IgD-negative memory B cell (primary cell): ENCODE results near the gene MEOX2. TPM values are rescaled to one million over a fixed set of nuclear protein-coding genes. Genes with fewer than 3 reads are reported as not detected.

Experiments used
- H3K27ac Mint-ChIP-seq, 3 donors: one replicate each; pipeline ENCODE4 v1.8.0; 2020 to 2022; ENCODE audit warnings: mild to moderate bottlenecking in 3 of 3, mixed read lengths in 3 of 3, moderate library complexity in 1 of 3
- H3K27me3 Mint-ChIP-seq: one replicate; pipeline ENCODE4 v1.8.0; 2021; ENCODE audit warnings: mixed read lengths
- H3K36me3 Mint-ChIP-seq: one replicate; pipeline ENCODE4 v1.8.0; 2020; ENCODE audit warnings: mild to moderate bottlenecking, mixed read lengths
- H3K4me1 Mint-ChIP-seq, 3 donors: one replicate each; pipeline ENCODE4 v1.8.0; 2020 to 2022; ENCODE audit warnings: mixed read lengths in 3 of 3, mild to moderate bottlenecking in 1 of 3
- H3K4me3 Mint-ChIP-seq, 4 donors: one replicate each; pipeline ENCODE4 v1.8.0; 2020 to 2022; ENCODE audit warnings: mild to moderate bottlenecking in 4 of 4, mixed read lengths in 4 of 4, moderate library complexity in 3 of 4
- H3K9me3 Mint-ChIP-seq, 3 donors: one replicate each; pipeline ENCODE4 v1.8.0; 2020 to 2021; ENCODE audit warnings: mixed read lengths in 3 of 3, mild to moderate bottlenecking in 1 of 3
- polyA plus RNA-seq: library from polyadenylated mRNA; unstranded; fragments of 300-500 nt; fragmentation: Illumina TruSeq; gene quantifications from one replicate; pipeline ENCODE4 v1.2.3, GENCODE V29; 2021

Gene MEOX2
- polyA plus RNA-seq, 1 donor from 2014 or later: not detected

DNA sequence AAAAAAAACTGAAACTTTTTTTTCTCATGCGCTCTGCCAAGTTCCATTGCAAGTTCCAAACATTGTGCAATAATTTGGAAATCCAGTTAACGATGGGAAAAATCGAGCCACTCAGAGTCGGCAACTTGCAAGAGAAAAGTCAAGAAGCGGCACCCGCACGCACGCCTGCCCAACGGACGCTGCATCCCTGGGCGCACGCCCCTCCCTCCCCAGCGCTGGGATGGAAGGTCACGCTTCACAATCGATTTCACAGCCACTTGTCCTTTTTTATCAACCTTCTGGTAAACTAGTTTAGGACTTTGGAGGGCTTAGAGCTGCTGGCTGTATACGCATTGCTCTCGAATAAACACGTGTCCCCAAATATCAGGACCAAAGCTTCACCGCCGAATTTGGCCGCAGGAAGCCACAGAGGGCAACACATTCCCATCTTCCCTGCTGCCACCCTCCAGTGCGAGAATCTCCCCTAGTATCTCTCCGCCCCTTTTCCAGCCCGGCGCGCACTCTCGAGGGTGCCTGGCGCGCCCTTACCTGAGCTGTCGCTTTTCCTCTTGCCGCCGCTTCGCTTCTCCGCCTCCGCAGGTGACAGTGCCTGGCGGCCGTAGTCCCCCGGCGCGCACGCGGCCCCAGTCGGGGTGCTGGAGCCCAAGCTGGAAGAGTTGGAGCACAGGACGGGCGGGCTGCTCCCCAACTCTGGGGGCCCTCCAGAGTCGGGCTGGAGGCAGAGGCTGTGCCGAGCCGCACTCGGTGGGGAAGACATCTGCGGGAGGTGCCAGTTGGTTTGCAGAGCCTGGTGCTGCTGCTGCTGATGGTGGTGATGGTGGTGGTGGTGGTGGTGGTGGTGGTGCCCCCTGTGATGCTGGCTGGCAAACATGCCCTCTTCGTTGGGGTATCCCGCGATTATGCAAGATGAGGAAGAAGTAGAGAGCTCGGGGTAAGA lies 857 bp downstream of the MEOX2 start:
- Mint-ChIP-seq H3K4me3 (no peak overlapping the region), H3K36me3 (no peaks in the 10 kb centered on the region), H3K27me3 (peaks cover 22% of the 10 kb centered on the region), H3K4me1 (no peaks in the 10 kb centered on the region), H3K27ac (no peak overlapping the region), H3K9me3 (peaks cover 0 to 2% (median 0%) of the 10 kb centered on the region in 3 donors)

DNA sequence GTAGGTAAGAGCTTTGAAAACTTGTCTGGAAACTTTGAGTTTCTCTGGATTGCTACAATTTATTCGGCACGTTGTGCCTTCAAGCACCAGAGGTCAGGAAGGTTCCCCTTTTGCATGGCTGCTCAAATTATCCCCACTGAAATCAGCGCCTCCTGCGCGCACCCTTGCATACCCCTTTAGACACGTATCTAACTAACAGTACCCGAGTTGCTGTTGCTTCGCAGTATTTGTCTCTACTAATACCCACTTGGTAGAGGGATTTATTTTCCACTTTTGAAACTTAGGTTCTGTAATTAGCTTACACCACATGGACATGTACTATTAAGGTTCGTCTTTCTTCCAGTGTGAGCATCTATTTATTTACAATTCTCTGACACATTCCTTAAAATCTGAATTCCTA lies 1.6 kb downstream of the MEOX2 start:
- Mint-ChIP-seq H3K4me1 (no peaks in the 10 kb centered on the region), H3K9me3 (peaks cover 0 to 2% (median 0%) of the 10 kb centered on the region in 3 donors)

DNA sequence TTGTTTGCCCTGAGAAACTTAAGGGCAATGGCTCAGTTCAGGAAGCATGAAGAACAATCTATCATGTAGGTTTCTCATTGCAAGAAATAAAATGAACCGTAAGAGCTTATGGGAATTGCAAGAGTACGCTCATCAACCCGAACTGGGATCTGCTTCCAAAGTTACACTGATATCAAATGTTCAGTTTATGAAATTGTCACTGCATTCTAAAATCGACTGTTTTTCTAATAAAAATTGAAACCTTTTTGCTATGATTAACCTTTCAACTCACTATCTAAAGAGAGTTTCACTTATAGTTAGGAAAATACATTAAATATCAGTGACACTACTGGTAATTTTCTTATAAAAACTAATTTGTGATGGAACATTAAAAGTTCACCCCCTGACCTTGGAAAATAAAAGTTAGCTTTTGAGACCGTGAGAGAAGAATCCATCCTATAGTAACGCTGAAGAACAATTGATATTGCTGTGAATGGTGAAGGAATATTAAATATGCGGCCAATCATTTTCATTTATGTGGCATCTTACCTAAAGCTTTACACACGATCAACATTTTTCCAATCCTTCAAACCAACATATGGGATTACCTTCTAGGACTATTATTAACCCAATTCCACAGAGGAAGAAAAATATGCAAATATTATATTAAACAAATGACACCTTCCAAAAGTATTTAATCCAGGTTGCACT lies 2.2 kb downstream of the MEOX2 start:
- peaks cover 22% of the 10 kb centered on the region for H3K27me3 Mint-ChIP-seq
- no peak overlapping the region for H3K27ac Mint-ChIP-seq
- H3K4me1 Mint-ChIP-seq: no peaks in the 10 kb centered on the region
- peaks cover 0 to 2% (median 0%) of the 10 kb centered on the region in 3 donors for H3K9me3 Mint-ChIP-seq
- H3K4me3 Mint-ChIP-seq: no peak overlapping the region
- H3K36me3 Mint-ChIP-seq: no peaks in the 10 kb centered on the region

More for the DNA sequence above, 1.6 kb downstream of the MEOX2 start:
- Mint-ChIP-seq H3K36me3 (no peaks in the 10 kb centered on the region), H3K27ac (no peak overlapping the region), H3K27me3 (peaks cover 22% of the 10 kb centered on the region), H3K4me3 (no peak overlapping the region)

DNA sequence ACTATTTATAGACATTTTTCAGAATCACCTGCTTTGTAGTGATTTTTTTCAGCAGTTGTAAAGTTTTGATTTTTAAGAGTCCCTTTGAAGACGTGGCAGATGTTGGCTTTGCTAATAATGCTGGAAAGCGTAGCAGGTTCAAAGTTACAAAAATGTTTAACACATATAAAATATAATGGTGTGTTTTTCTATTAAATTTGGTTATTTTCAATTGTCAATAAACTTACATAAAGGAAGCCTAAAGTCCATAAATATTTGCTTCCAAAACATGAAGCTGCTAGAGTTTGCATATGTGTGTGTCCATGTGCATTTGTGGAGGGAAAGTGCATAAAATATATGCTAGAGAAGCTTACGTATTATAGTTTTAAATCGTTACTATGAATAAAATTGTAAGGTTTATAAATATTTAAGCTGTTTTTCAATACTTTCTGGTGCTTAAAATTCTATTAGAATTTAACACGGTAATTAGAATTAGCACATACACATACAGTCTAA lies 3.7 kb downstream of the MEOX2 start:
- Mint-ChIP-seq H3K9me3 (peaks cover 0 to 2% (median 0%) of the 10 kb centered on the region in 3 donors), H3K27me3 (peaks cover 18% of the 10 kb centered on the region), H3K4me1 (no peaks in the 10 kb centered on the region), H3K4me3 (no peak overlapping the region), H3K27ac (no peak overlapping the region), H3K36me3 (no peaks in the 10 kb centered on the region)

DNA sequence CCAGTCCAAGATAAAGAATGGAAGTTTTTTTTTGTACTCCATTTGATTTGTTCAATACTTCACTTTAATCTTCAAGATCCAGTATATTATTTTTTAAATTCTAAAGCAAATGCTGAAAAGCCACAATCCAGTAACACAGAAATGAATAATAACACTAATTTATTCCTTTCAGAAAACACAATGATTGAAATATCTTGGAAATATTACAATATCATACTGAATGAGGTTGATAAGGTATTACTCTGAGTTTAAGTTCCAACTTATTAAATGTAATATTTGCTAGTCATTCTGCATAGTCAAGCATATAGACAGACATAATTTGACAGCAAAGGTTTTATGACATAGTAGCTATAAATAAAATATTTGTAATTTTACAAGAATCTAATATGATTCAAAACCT lies 4.4 kb downstream of the MEOX2 start:
- Mint-ChIP-seq H3K4me3 (no peak overlapping the region), H3K36me3 (no peaks in the 10 kb centered on the region), H3K27me3 (peaks cover 14% of the 10 kb centered on the region), H3K27ac (no peak overlapping the region), H3K9me3 (no peaks in the 10 kb centered on the region), H3K4me1 (no peaks in the 10 kb centered on the region)

DNA sequence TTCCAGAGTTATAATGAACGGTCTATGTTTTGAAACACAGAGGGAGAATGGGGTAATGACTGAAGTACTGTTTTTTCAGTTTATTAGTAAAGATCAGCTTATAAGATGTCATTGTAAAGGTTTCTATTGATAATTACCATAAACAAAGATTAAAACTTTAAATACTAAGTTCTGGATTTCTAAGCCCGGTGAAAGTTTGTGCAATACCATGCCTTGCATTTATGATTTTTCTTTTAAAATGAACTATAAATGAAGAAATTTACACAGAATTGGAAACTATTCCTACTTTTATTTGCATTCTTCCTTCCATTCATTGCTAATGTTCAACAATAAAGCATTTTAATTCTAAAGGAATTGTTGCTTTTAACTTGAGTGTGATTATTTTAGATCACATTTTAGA lies 4.9 kb downstream of the MEOX2 start:
- no peaks in the 10 kb centered on the region for H3K4me1 Mint-ChIP-seq
- no peaks in the 10 kb centered on the region for H3K36me3 Mint-ChIP-seq
- no peak overlapping the region for H3K4me3 Mint-ChIP-seq
- H3K9me3 Mint-ChIP-seq: no peaks in the 10 kb centered on the region
- peaks cover 11% of the 10 kb centered on the region for H3K27me3 Mint-ChIP-seq
- H3K27ac Mint-ChIP-seq: no peak overlapping the region

DNA sequence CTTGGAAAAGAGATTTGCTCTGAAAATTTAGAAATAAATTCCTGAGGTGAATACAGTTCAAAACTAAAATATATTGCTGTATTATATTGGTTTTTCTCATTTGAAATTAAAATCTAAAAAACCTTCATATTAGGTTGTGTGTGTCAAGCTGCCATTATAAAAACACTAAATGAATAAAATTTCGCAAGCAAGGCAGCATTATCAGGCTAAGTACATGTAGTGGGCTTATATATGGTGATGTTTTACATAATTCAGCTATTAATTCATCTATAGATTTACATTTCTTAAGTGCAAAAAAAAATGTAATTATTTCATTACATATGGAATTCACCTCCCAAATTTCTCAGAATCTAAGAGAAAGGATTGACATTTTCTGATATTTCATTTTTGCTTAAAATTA lies 5.3 kb downstream of the MEOX2 start:
- H3K4me3 Mint-ChIP-seq: no peak overlapping the region
- H3K9me3 Mint-ChIP-seq: no peaks in the 10 kb centered on the region
- H3K4me1 Mint-ChIP-seq: no peaks in the 10 kb centered on the region
- H3K27me3 Mint-ChIP-seq: peaks cover 7% of the 10 kb centered on the region
- H3K27ac Mint-ChIP-seq: no peak overlapping the region
- H3K36me3 Mint-ChIP-seq: no peaks in the 10 kb centered on the region

DNA sequence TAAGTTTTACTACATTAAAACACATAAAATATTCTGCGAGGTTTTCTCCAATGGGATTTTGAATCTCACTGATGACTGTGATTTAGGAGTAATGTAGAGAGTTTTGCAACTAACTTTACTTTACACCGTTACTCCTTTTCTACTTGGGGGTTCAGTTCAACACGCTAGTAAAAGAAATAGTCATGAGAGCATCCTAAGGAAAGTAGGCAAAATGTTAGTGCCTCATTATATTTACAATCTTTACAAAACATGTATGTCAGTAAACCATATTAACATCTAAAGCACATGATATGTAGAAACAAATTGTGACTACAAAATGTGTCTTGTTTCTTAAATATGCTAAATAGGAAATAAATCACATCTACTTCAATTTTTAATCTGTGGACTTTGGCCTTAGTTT lies 6.0 kb downstream of the MEOX2 start:
- H3K27me3 Mint-ChIP-seq: peaks cover 2% of the 10 kb centered on the region
- H3K4me3 Mint-ChIP-seq: no peak overlapping the region
- no peaks in the 10 kb centered on the region for H3K36me3 Mint-ChIP-seq
- H3K4me1 Mint-ChIP-seq: no peaks in the 10 kb centered on the region
- H3K27ac Mint-ChIP-seq: no peak overlapping the region
- H3K9me3 Mint-ChIP-seq: peaks cover 0 to 3% (median 0%) of the 10 kb centered on the region in 3 donors

DNA sequence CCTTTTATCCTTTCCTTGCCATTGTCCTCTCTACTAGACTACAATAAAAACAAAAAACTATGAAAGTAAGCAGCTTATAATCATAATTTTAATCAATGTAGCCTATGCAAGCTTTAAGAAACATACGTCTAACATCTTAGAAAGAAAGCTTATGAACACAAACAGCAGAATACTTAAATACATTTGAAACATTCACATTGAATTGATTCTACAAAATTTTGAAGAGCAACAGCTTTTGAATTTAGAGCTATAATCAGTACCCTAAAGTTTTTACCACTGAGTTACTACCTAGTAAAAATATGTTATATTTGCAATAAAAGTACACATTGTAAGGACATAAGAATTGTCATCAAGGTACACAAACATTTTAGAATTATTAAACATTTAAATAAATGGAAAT lies 7.2 kb downstream of the MEOX2 start:
- H3K4me1 Mint-ChIP-seq: no peaks in the 10 kb centered on the region
- no peak overlapping the region for H3K4me3 Mint-ChIP-seq
- H3K27ac Mint-ChIP-seq: no peak overlapping the region
- H3K36me3 Mint-ChIP-seq: no peaks in the 10 kb centered on the region
- peaks cover 0 to 3% (median 0%) of the 10 kb centered on the region in 3 donors for H3K9me3 Mint-ChIP-seq
- H3K27me3 Mint-ChIP-seq: no peaks in the 10 kb centered on the region

DNA sequence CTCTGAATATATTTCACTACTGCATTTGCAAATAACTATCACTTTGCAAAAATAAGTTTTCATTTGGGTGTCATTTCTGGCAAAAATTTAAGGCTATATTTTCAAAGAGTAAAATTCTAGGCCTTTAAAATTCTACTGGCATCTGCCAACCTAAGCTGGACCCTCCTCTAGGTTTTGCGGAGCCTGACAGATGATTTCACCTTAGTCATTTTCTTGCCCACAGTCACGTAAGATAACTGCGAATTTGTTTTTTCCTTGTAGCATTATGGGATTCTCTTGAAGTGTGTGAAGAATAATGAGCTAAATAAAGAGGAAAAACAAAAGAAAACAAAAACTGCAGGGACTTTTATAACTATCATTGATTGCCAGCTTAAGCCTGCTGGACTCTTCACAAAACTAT lies 7.8 kb downstream of the MEOX2 start:
- Mint-ChIP-seq H3K4me3 (no peak overlapping the region), H3K27ac (no peak overlapping the region), H3K27me3 (no peaks in the 10 kb centered on the region), H3K4me1 (no peaks in the 10 kb centered on the region), H3K36me3 (no peaks in the 10 kb centered on the region), H3K9me3 (peaks cover 0 to 3% (median 0%) of the 10 kb centered on the region in 3 donors)

DNA sequence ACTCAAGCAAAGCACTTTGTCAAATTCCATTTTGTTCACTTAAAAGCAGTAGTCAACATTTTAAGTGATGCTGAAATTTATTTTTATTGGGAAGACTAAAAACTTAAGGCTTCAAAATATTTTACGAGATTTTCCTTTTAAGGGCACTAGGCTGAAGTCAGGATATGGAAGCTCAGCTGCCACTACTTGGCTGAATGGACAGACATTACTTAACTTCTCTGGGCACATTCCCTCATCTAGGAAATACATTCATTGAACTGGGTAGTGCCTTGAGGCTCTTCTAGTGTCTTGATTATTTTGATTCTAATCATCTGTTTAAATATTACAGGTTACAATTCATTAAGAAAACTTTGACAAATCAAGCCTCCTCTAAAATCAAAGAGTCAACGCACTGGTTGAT lies 11.1 kb downstream of the MEOX2 start:
- peaks cover 0 to 3% (median 0%) of the 10 kb centered on the region in 3 donors for H3K9me3 Mint-ChIP-seq
- no peaks in the 10 kb centered on the region for H3K27me3 Mint-ChIP-seq
- no peaks in the 10 kb centered on the region for H3K4me1 Mint-ChIP-seq
- no peak overlapping the region for H3K27ac Mint-ChIP-seq
- H3K4me3 Mint-ChIP-seq: no peak overlapping the region
- H3K36me3 Mint-ChIP-seq: no peaks in the 10 kb centered on the region

DNA sequence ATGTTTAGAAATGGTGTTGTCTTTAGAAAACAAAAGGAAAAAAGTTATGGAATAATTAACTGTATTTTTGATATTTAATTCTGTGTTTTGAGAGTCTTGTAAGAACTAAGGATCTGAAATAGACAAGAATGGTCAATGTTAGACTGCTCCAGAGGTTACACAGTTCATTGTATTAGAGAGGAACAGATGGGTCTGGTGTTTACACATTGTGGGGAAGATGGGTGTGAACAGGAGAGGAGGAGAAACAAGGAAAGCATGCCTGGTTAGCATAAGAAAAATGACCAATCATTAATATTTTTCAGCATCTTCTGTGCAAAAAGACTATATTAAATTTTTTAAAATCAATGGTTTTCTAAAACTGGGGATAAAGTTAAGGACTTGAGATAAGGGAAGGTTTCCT lies 11.9 kb downstream of the MEOX2 start:
- Mint-ChIP-seq H3K36me3 (no peaks in the 10 kb centered on the region), H3K9me3 (peaks cover 0 to 8% (median 0%) of the 10 kb centered on the region in 3 donors), H3K27ac (no peak overlapping the region), H3K4me1 (no peaks in the 10 kb centered on the region), H3K27me3 (no peaks in the 10 kb centered on the region), H3K4me3 (no peak overlapping the region)

DNA sequence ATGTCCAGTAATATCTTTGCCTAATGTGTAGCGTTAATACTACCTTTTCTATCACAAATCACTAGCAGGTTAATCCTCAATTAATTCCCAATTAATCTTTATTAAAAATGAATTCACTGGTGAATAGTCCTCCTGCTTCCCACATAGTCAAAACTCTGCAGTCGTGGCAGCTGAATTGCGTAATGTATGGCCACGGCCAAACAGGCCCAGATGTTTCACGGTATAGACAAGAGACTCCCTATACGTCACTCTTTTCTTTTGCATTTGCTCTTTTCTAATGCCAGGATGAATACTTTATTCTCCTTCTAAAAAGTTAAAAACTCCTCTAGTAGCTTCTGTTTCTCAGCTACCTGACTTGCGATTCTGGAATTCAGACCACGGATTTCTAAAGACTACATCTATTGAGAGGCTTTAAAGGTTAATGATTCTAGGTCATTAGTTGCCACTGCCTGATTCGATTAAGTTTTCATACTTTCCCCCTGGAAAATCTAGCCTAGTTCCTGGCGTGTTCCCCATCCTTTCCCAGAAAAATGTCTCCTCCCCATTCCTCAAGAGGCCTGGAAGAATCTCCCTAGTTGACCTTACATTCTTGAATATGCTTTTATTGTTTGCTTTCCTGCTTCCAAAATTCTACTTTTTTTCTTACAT lies 16.9 kb downstream of the MEOX2 start:
- Mint-ChIP-seq H3K4me1 (no peaks in the 10 kb centered on the region), H3K9me3 (peaks cover 0 to 5% (median 3%) of the 10 kb centered on the region in 3 donors), H3K36me3 (peaks cover 2% of the 10 kb centered on the region), H3K4me3 (no peak overlapping the region), H3K27me3 (no peaks in the 10 kb centered on the region), H3K27ac (no peak overlapping the region)

DNA sequence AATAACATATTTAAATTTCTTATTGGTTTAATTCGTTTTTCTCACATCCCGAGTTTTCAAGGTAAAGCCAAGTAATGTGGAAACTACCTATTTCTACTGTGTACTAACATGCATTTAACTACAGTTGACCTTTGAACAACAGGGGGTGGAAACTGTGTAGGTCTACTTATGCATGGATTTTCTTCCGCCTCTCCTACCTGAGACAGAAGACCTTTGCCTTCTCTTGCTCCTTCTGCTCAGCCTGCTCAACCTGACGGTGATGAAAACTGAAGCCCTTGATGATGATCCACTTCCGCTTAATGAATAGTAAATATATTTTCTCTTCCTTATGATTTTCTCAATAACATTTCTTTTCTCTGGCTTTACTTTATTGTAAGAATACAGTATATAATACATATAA lies 18.5 kb downstream of the MEOX2 start:
- no peaks in the 10 kb centered on the region for H3K4me1 Mint-ChIP-seq
- no peak overlapping the region for H3K4me3 Mint-ChIP-seq

DNA sequence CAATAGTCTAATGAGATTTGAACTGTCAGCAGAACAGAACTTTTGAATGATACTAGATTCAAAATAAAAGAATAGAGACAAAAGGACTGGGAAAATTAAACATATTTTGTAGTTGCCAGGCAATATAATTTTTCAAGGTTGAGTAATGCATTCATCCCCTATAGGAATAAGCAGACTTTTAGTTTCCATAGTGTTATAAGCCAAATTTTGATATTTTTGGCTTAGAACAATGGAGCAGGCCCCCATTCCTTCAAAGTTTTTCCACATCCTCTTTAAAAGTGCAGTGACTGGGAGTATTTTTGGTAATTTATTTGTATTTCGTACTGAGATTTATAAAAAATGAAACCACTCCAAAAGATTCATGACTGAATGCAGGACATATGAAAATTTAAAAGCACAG lies 24.0 kb downstream of the MEOX2 start:
- Mint-ChIP-seq H3K36me3 (peaks cover 2% of the 10 kb centered on the region), H3K4me1 (no peaks in the 10 kb centered on the region), H3K4me3 (no peak overlapping the region), H3K27ac (no peak overlapping the region), H3K9me3 (peaks cover 0 to 3% (median 0%) of the 10 kb centered on the region in 3 donors), H3K27me3 (no peaks in the 10 kb centered on the region)

More for the DNA sequence above, 18.5 kb downstream of the MEOX2 start:
- H3K36me3 Mint-ChIP-seq: peaks cover 2% of the 10 kb centered on the region
- H3K27me3 Mint-ChIP-seq: no peaks in the 10 kb centered on the region
- peak overlapping the region in 1 of 3 donors; percentile 33 for H3K27ac Mint-ChIP-seq
- H3K9me3 Mint-ChIP-seq: peaks cover 0 to 5% (median 3%) of the 10 kb centered on the region in 3 donors
